NCI-H146 (cell line): ENCODE results near the gene AGAP6.
"Not testable (repeated sequence)": the region's sequence is repeated elsewhere in the genome, so short reads cannot be mapped to it uniquely, and the experiment has no call there.

Experiments
- DNase-seq: peaks from one replicate; lab custom pipeline; 2025; lab: John Stamatoyannopoulos, UW

The AGAP6 gene

GRCh38 chr10:49988376-49988775 lies at the start of gene AGAP6:
AGAP6 (plus strand) TSS chr10:49988406; CDS start chr10:49988716, 310 bp downstream.
- DNase-seq = not testable (repeated sequence)

GRCh38 chr10:49941447-49942338 lies 46.5 kb upstream of the AGAP6 start, which contains the start of the genes PARG and TIMM23B:
PARG (minus strand) TSS chr10:49942027; CDS start chr10:49941725, 302 bp downstream.
TIMM23B (plus strand) TSS chr10:49942053; CDS start chr10:49942195, 142 bp downstream.
- DNase-seq = peak; percentile 75

- peak; percentile 5 for DNase-seq
Measured at GRCh38 chr10:49942339-49942705, 45.9 kb upstream of the AGAP6 start.

- not testable (repeated sequence) for DNase-seq
Measured at GRCh38 chr10:49943607-49944006, 44.6 kb upstream of the AGAP6 start.

- not testable (repeated sequence) for DNase-seq
Measured at GRCh38 chr10:49948142-49948541, 40.1 kb upstream of the AGAP6 start.

- DNase-seq = not testable (repeated sequence)
Measured at GRCh38 chr10:49948737-49949136, 39.5 kb upstream of the AGAP6 start.

GRCh38 chr10:49952006-49952405 lies 36.2 kb upstream of the AGAP6 start:
- DNase-seq = not testable (repeated sequence)

- DNase-seq = not testable (repeated sequence)
Measured at GRCh38 chr10:49953122-49953521, 35.1 kb upstream of the AGAP6 start.

GRCh38 chr10:49970331-49970857 lies 17.8 kb upstream of the AGAP6 start:
- not testable (repeated sequence) for DNase-seq

GRCh38 chr10:49971466-49971865 lies 16.7 kb upstream of the AGAP6 start:
- DNase-seq = not testable (repeated sequence)

GRCh38 chr10:49972094-49972493 lies 16.1 kb upstream of the AGAP6 start:
- DNase-seq = not testable (repeated sequence)

GRCh38 chr10:49977756-49978155 lies 10.4 kb upstream of the AGAP6 start:
- not testable (repeated sequence) for DNase-seq

- DNase-seq = not testable (repeated sequence)
Measured at GRCh38 chr10:49987207-49987606, 999 bp upstream of the AGAP6 start.

GRCh38 chr10:49995321-49995720 lies 7.1 kb downstream of the AGAP6 start:
- DNase-seq = not testable (repeated sequence)

GRCh38 chr10:50014024-50014423 lies 25.8 kb downstream of the AGAP6 start:
- DNase-seq = not testable (repeated sequence)

- not testable (repeated sequence) for DNase-seq
Measured at GRCh38 chr10:50015596-50016220, 27.5 kb downstream of the AGAP6 start.

GRCh38 chr10:50016926-50017325 lies 28.7 kb downstream of the AGAP6 start:
- not testable (repeated sequence) for DNase-seq

GRCh38 chr10:50017646-50018045 lies 29.4 kb downstream of the AGAP6 start:
- not testable (repeated sequence) for DNase-seq

- DNase-seq = peak; percentile 2
Measured at GRCh38 chr10:50019279-50019678, 31.1 kb downstream of the AGAP6 start.

- not testable (repeated sequence) for DNase-seq
Measured at GRCh38 chr10:50020451-50021024, 32.3 kb downstream of the AGAP6 start.

GRCh38 chr10:50021646-50022045 lies 33.4 kb downstream of the AGAP6 start:
- no peak for DNase-seq
